B cell (primary cell): ENCODE measurements around the gene BCO2. TPM values are rescaled to one million over a fixed set of nuclear protein-coding genes. Genes with fewer than 3 reads are reported as not detected.

Experiments
- ATAC-seq: fragments of 200-7000 bp; cut with Tn5 transposase; one replicate; pipeline ENCODE4 v1.10.0; 2021; ENCODE audit warnings: low read depth, mild to moderate bottlenecking, moderate number of reproducible peaks, moderate library complexity
- CTCF ChIA-PET: fragments of 350-600 bp; sonication (Branson Sonifier 250); formaldehyde crosslinking; loops from one replicate; lab custom pipeline; 2021; ENCODE audit warnings: antibody characterized with exemption, inconsistent platforms; lab: Charles Lee
- POLR2A ChIA-PET: fragments of 350-600 bp; sonication (Branson Sonifier 250); formaldehyde crosslinking; loops from one replicate; lab custom pipeline; 2021; ENCODE audit warnings: antibody characterized with exemption; lab: Charles Lee
- DNase-seq: peaks from one replicate; pipeline ENCODE4 v3.0.0; 2013
- H2AFZ ChIP-seq: 2 replicates; pipeline ENCODE4 v1.6.1; 2012; ENCODE audit warnings: mild to moderate bottlenecking, low read depth, low read length; ENCODE audit not compliant: insufficient read depth, poor library complexity, severe bottlenecking
- H3K27ac ChIP-seq, 2 donors: 1 replicate in 1 of 2; 2 replicates in 1 of 2; pipeline ENCODE4 v1.5.1; 2012 to 2013; ENCODE audit warnings: low read length in 2 of 2, mild to moderate bottlenecking in 2 of 2, moderate library complexity in 1 of 2
- H3K27me3 ChIP-seq, 4 experiments: fragments of 200-600 bp in 1 of 4; sonication (generic) in 1 of 4; replicated peaks in 1 of 4; 1 replicate in 2 of 4; 2 replicates in 2 of 4; pipeline versions ENCODE4 v1.6.1 to v1.7.0; 2013 to 2016; ENCODE audit warnings: low read length in 3 of 4, mild to moderate bottlenecking in 2 of 4, mixed read lengths in 1 of 4, moderate library complexity in 1 of 4; ENCODE audit not compliant: insufficient read depth in 4 of 4, control insufficient read depth in 3 of 4; ENCODE audit errors: control extremely low read depth in 1 of 4
- H3K36me3 ChIP-seq, 2 experiments: replicated peaks in 1 of 2; 1 replicate in 1 of 2; 2 replicates in 1 of 2; pipeline versions ENCODE4 v1.6.1 to v1.7.1; 2013; ENCODE audit warnings: low read length in 1 of 2; ENCODE audit not compliant: insufficient read depth in 2 of 2, control insufficient read depth in 1 of 2; ENCODE audit errors: control extremely low read depth in 1 of 2, extremely low read depth in 1 of 2
- H3K4me1 ChIP-seq, 2 donors: fragments of 200-600 bp in 1 of 2; sonication (generic) in 1 of 2; 1 replicate in 1 of 2; 2 replicates in 1 of 2; pipeline versions ENCODE4 v1.5.1 to v1.6.1; 2013 to 2017; ENCODE audit warnings: low read length in 2 of 2; ENCODE audit not compliant: control insufficient read depth in 2 of 2, insufficient read depth in 2 of 2
- H3K4me2 ChIP-seq: replicated peaks from 2 replicates; pipeline ENCODE3; 2012; ENCODE audit warnings: mild to moderate bottlenecking, low read depth, low read length; ENCODE audit not compliant: poor library complexity, severe bottlenecking
- H3K4me3 ChIP-seq, 5 experiments: fragments of 200-600 bp in 1 of 5; sonication (generic) in 1 of 5; 1 replicate in 3 of 5; 2 replicates in 2 of 5; pipeline versions ENCODE4 v1.5.1 to v1.7.0; 2011 to 2016; ENCODE audit warnings: low read length in 4 of 5, mild to moderate bottlenecking in 4 of 5, low read depth in 2 of 5, control low read depth in 1 of 5, moderate library complexity in 1 of 5; ENCODE audit not compliant: insufficient read depth in 1 of 5; ENCODE audit errors: control extremely low read depth in 1 of 5, extremely low read depth in 1 of 5
- H3K79me2 ChIP-seq: fragments of 200-600 bp; sonication (generic); one replicate; pipeline ENCODE4 v1.6.0; 2016; ENCODE audit warnings: low read length; ENCODE audit not compliant: control insufficient read depth, insufficient read depth
- H3K9ac ChIP-seq: fragments of 200-600 bp; sonication (generic); 2 replicates; pipeline ENCODE4 v1.6.1; 2017; ENCODE audit warnings: mild to moderate bottlenecking, low read length, moderate library complexity
- H3K9me3 ChIP-seq, 3 donors: one replicate each; pipeline versions ENCODE4 v1.6.1 to v1.7.1; 2013; ENCODE audit warnings: low read length in 2 of 3; ENCODE audit not compliant: control insufficient read depth in 2 of 3, insufficient read depth in 1 of 3; ENCODE audit errors: control extremely low read depth in 1 of 3
- H4K20me1 ChIP-seq: 2 replicates; pipeline ENCODE4 v1.6.0; 2012; ENCODE audit warnings: mild to moderate bottlenecking, low read length; ENCODE audit not compliant: insufficient read depth, control insufficient read depth, poor library complexity, severe bottlenecking
- H3K27ac Mint-ChIP-seq: one replicate; pipeline ENCODE4 v1.8.0; 2021; ENCODE audit warnings: mixed read lengths
- H3K27me3 Mint-ChIP-seq: one replicate; pipeline ENCODE4 v1.8.0; 2021; ENCODE audit warnings: mixed read lengths
- H3K4me1 Mint-ChIP-seq: one replicate; pipeline ENCODE4 v1.8.0; 2021; ENCODE audit warnings: mixed read lengths
- H3K4me3 Mint-ChIP-seq: one replicate; pipeline ENCODE4 v1.8.0; 2021; ENCODE audit warnings: mixed read lengths
- H3K9me3 Mint-ChIP-seq: one replicate; pipeline ENCODE4 v1.8.0; 2022; ENCODE audit warnings: mixed read lengths; ENCODE audit not compliant: insufficient read depth
- EZH2 ChIP-seq: IDR thresholded peaks from 2 replicates; pipeline ENCODE4 v1.6.1; 2012; ENCODE audit warnings: borderline replicate concordance, low read depth, mild to moderate bottlenecking, moderate library complexity, low read length; ENCODE audit not compliant: insufficient read depth, poor library complexity, severe bottlenecking
- WGBS: methylation state at CpG from one replicate; pipeline ENCODE4 v1.1.5; 2013; ENCODE audit warnings: missing lambda C conversion rate; ENCODE audit not compliant: insufficient coverage; 5-methylcytosine and 5-hydroxymethylcytosine counted together
- intact Hi-C: fragments of 100-400 bp; cut with micrococcal nuclease; formaldehyde crosslinking; loops from one replicate; pipeline ENCODE4 v1.10.0; 2022
- polyA plus RNA-seq: library from polyadenylated mRNA; depleted of rRNA; stranded (reverse); fragments of >200 nt; gene quantifications from 2 replicates; pipeline ENCODE4 v1.2.3, GENCODE V29; 2012
- total RNA-seq, 2 donors: library from RNA; stranded (reverse); fragments of 120-200 nt in 1 of 2; gene quantifications; 1 replicate in 1 of 2; 2 replicates in 1 of 2; pipeline versions ENCODE4 v1.2.3 to v1.2.4, GENCODE V29; 2013 to 2022
- TF ChIP-seq, protein P1 (sequence below): fragments of 200-600 bp; IDR thresholded peaks from one replicate; pipeline ENCODE4 v1.8.0; 2022; ENCODE audit warnings: antibody characterized with exemption, mild to moderate bottlenecking

Gene BCO2
- total and polyA plus RNA-seq, 2 donors (not counting 1 experiment from before 2014, with no cell fraction given): 1.7 to 1.8 TPM

DNA sequence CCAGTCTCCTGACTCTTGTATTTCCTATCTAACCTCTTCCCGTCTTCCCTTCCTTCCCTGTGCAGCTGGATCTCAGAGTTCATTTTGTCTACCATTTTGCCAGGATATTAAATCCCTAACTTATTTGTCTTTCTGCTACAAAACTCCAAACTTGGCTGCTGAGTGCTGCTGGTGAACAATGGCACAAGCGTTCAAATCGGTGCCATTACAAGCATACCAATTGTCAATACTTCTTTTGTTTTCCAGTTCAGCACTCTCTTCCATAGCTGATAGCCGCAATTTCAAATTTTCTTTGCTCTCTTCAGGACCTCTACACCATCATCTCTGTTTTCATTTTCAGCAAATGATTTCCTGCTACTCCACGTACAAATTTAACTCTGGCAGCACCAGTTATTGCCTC lies 24.8 kb upstream of the BCO2 start:
- Histone ChIP-seq H3K27me3 (no peaks in the 10 kb centered on the region), H3K9me3 (no peaks in the 10 kb centered on the region), H3K27ac (no peak overlapping the region), H3K4me1 (no peaks in the 10 kb centered on the region), H2AFZ (no peak overlapping the region), H3K9ac (no peak overlapping the region), H3K4me3 (no peak overlapping the region), H4K20me1 (no peaks in the 10 kb centered on the region), H3K79me2 (no peaks in the 10 kb centered on the region), H3K36me3 (no peaks in the 10 kb centered on the region), H3K4me2 (no peak overlapping the region)
- peaks cover 5% of the 10 kb centered on the region for H3K27me3 Mint-ChIP-seq
- H3K4me3 Mint-ChIP-seq: no peak overlapping the region
- POLR2A ChIA-PET: no interaction called here
- WGBS: 88% methylated on average over 4 of the region's 5 CpGs
- DNase-seq (no peak), ATAC-seq (no peak)
- CTCF ChIA-PET: no interaction called here
- intact Hi-C loops: no loop called here
- TF ChIP-seq, protein P1, sequence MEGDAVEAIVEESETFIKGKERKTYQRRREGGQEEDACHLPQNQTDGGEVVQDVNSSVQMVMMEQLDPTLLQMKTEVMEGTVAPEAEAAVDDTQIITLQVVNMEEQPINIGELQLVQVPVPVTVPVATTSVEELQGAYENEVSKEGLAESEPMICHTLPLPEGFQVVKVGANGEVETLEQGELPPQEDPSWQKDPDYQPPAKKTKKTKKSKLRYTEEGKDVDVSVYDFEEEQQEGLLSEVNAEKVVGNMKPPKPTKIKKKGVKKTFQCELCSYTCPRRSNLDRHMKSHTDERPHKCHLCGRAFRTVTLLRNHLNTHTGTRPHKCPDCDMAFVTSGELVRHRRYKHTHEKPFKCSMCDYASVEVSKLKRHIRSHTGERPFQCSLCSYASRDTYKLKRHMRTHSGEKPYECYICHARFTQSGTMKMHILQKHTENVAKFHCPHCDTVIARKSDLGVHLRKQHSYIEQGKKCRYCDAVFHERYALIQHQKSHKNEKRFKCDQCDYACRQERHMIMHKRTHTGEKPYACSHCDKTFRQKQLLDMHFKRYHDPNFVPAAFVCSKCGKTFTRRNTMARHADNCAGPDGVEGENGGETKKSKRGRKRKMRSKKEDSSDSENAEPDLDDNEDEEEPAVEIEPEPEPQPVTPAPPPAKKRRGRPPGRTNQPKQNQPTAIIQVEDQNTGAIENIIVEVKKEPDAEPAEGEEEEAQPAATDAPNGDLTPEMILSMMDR: no peak
- no peak for TF ChIP-seq EZH2
- H3K9me3 Mint-ChIP-seq: no peaks in the 10 kb centered on the region
- no peaks in the 10 kb centered on the region for H3K4me1 Mint-ChIP-seq
- no peak overlapping the region for H3K27ac Mint-ChIP-seq

DNA sequence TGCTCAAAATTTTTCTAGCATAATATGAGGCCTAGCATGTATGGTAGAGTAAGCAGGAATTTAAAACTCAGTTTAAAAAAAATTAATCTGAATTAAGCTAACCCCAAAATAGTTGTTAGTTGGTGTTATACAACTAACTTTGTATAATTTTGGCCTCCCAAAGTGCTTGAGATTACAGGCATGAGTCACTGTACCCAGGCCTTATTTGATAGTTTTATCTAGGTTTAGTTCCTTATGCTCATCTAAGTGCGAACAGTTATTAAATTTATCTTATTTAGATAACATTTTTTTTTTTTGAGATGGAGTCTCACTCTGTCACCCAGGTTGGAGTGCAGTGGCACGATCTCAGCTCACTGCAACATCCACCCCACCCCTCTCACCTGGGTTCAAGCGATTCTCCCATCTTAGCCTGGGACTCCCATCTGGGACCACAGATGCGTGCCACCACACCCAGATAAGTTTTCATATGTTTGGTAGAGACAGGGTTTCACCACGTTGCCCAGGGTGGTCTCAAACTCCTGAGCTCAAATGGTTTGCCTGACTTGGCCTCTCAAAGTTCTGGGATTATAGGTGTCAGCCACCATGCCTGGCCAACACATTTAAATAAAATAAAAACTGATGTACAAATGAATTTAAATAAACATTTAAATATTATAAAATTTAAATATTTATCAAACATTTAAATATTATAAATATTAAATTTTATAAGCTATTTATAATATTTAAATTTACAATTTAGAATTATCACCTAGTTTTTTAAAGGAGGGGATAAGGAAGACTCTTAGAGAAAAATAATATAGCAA lies 19.0 kb upstream of the BCO2 start:
- intact Hi-C loops: no loop called here
- Histone ChIP-seq H3K4me3 (no peak overlapping the region), H4K20me1 (no peaks in the 10 kb centered on the region), H3K4me1 (no peaks in the 10 kb centered on the region), H2AFZ (no peak overlapping the region), H3K36me3 (no peaks in the 10 kb centered on the region), H3K79me2 (no peaks in the 10 kb centered on the region), H3K27me3 (no peaks in the 10 kb centered on the region), H3K4me2 (no peak overlapping the region), H3K9me3 (no peaks in the 10 kb centered on the region), H3K9ac (no peak overlapping the region), H3K27ac (no peak overlapping the region)
- Mint-ChIP-seq H3K9me3 (no peaks in the 10 kb centered on the region), H3K4me3 (no peak overlapping the region), H3K27ac (no peak overlapping the region), H3K27me3 (peaks cover 5% of the 10 kb centered on the region), H3K4me1 (no peaks in the 10 kb centered on the region)
- no peak for DNase-seq
- CTCF ChIA-PET: no interaction called here
- POLR2A ChIA-PET: no interaction called here
- WGBS: no CpG with 5 or more reads among the region's 5 CpGs
- no peak for TF ChIP-seq EZH2
- TF ChIP-seq, protein P1: no peak
- no peak for ATAC-seq
